ENCODE measurements around the gene ZNF784. TPM values are rescaled to one million over a fixed set of nuclear protein-coding genes. Genes with fewer than 3 reads are reported as not detected.

ZNF784 gene, protein sequence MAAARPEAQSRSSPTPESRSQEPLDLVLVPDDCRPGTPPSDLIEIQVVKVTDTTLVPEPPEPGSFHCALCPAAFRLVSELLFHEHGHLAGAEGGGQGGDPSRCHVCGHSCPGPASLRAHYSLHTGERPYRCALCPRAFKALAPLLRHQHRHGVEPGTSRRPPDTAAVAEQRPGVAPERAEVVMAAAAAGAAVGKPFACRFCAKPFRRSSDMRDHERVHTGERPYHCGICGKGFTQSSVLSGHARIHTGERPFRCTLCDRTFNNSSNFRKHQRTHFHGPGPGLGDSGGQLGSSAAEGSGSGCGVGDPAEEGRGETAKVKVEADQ
- 7.0 and 8.5 TPM in 2 replicates for total RNA-seq

DNA sequence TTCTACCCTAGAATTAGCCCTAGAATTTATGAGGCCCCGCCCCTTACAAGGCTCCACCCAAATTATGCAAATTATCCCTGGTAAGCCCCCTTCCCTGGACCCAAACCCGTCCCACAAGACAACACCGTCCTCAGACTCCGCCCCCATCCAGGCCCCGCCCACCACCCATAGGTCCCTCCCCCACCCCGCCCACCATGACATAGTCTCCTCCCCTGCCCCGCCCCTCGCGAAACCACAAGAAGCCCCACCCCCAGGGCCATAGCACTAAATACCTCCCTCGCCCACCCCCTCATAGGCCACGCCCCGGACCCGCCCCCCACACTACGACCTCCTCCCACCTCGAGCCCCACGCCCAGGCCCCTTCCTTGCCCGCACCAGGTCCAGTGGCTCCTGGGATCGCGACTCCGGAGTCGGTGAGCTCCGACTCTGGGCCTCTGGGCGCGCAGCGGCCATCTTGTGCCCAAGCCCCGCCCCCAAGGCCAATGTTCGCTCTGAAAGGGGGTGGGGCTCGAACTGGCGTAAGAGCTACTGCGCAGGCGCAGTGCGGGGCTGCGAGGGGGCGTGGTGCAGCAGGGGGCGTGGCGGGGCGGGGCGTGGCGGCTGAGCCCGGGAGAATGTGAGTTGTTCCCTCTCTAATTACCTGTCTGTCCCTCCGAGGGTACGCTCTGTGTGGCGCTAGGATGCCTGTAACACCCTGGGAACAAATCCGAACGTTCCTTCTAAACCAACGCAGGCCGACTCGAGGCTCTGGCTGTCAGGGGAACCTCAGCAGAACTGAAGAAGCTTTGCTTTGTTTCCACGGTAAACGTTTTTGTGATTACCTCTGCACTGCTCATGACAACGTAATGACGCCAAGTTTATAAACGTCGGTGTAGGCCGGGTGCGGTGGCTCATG lies at the start of gene ZNF784:
ZNF784 (minus strand) TSS at position 458 of the 895 bp plus-strand sequence; CDS start at position 453, 5 bp downstream.

DNA sequence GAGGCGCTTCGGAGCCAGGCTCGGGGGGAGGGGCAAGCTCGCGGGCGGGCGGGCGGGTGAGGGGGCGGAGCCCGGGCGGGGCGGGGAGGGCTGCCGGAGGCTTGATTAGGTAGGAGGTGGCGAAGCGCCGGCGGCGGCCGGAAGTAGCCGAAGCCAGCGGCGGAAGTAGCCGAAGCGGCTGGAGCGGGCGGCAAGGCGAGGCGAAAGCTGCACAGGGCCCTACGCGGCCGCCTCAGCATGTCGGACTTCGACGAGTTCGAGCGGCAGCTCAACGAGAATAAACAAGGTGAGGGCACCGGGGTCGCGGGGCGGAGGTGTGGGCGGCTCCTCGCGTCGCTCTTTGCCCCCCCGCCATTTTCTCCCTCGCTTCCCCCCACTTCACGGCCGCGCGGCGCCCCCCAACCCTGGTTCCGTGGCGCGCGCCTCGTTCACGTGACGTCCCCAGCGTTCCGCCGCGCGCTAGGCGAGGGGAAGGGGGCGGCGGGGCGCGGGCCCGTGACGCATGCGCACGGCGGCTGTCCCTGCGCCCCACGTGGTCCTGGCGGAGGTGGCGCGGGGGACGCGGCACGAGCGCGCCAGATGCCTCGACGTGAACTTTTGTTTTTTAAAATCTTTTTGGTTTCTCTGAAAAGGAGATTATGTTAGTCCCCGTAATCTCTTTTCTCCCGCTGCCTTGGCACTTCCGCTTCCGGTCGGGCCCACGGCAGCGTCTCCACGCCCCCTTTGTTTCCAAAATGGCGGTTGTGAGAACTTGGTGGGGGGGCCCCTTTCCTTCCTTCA lies 30.7 kb upstream of the ZNF784 start, which contains the start of gene U2AF2:
U2AF2 (plus strand) TSS at position 168 of the 780 bp plus-strand sequence; CDS start at position 238, 70 bp downstream.

DNA sequence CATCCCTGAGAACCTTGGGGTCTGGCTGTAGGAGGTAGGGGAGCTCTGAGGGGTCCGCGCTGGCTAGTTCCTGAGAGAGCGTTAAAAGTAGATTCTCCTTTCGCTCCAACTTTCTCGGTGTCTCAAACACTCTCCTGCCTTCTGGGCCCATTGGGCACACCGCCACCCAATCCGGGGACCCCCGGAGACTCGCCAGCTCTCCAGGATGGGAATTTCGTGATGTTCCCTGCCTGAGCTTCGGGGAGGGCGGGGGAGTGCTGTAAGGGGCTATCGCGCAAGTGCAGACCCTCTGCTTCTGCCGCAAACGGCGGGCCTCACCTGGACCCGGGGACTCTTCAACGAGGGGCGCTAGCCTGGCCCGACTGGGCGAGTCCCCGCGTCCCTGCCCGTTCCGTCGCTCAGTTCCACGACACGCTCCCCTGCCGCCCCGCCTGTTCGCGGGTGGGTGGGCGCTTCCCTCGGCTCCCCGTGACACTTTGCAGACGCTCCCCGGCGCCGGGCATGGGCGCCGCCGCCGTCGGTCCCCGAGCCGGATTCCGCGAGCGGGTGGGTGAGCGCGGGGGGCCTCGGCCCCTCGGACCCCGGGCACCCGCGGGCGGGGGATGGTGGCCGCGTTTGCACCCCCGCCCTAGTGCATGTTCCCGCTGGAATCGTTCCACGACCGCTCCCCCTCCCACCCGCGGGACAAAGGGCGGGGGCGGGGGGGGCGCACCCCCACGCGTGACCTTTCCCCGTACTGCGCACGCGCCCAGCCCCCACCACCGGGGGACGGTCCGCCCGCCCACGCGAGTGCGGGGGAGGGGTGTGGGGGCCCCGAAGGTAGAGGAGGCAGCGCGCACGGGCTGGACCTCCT lies 23.6 kb upstream of the ZNF784 start, which contains the start of gene CCDC106:
CCDC106 (plus strand) TSS at position 481 of the 853 bp plus-strand sequence. CDS start 835 bp downstream, outside the sequence.

DNA sequence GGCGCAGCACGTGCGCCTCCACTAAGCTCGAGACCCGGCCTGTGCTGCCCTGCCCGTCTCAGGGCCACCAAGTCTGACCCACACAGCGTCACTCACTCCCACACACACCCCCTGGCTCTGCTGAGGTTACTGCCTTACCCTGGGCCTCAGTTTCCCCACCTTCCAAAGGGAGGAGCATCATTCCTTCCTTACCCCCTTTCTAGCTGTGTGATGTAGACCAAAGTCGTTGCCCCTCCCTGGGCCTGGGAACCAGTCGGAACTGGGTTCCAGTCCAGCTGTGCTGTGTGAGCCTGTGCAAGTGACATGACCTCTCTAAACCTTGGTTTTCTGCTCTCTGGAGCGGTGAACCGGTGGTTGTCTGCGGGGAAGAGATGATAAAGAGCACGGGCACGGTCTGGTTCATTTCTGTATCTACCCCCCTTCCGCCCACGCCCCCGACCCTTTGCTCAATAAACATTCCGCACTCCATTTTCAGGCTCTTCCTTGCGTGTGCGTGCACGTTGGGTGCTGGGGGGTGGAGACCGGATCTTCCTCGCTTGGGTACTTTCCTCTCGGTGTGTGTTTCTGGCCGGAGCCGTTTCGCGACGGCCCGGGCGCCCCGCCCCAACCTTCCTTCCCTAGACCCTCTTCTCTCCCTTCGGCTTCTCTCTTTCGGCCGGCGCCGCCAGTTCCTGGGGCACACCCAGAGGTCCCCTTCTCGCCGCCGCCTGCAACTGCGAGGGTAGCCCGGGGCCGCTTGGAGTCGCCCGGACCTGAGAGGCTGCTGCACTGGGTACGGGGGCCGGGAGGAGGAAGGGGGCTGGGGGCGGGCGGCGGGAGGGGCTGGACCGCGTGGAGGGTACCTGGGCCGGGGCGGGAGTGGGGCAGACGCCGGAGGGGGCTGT lies 18.9 kb upstream of the ZNF784 start, which contains the start of gene ZNF581:
ZNF581 (plus strand) TSS at position 647 of the 884 bp plus-strand sequence. CDS start 923 bp downstream, outside the sequence.

DNA sequence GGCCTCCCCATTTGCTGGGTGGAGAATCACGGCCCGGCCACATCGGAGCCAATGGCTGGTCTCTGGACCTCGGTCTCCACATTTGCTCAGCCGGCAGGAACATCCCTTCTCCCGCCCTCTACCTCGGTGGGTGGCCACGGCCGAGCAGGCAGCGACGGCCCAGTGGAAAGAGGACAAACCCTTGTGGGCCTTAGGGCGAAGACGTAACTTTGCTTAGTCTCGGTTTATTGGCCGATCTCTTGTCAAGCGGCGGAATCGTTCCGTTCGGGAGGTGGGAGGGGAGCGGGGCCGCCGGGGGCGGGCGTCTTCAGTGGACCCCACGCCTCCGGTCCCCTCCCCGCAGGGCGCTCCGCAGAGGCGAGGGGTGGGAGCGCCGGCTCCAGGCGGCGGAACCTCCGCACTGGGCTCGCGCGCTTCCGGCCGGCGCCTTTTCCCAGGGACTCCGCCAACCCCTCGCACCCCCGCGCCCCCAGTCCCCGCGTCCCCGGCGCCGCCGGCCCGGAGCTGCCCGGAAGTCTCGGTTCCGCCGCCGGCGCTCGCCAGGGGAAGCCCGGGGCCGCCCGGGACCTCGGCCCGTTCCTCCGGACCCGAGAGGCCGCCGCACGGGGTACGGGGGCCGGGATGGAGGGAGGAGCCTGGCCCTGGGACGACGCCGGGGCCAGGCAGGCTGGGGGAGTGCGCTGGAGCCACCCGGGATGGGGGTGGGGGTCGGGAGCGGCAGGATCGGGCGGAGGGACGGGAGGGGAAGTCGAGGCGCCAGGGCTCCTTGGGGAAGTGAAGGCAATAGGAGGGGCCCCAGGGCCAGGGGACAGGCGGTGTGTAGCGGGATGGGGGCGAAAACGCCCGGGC lies 16.4 kb upstream of the ZNF784 start, which contains the start of gene ZNF580:
ZNF580 (plus strand) TSS at position 426 of the 849 bp plus-strand sequence. CDS start 1,507 bp downstream, outside the sequence.

DNA sequence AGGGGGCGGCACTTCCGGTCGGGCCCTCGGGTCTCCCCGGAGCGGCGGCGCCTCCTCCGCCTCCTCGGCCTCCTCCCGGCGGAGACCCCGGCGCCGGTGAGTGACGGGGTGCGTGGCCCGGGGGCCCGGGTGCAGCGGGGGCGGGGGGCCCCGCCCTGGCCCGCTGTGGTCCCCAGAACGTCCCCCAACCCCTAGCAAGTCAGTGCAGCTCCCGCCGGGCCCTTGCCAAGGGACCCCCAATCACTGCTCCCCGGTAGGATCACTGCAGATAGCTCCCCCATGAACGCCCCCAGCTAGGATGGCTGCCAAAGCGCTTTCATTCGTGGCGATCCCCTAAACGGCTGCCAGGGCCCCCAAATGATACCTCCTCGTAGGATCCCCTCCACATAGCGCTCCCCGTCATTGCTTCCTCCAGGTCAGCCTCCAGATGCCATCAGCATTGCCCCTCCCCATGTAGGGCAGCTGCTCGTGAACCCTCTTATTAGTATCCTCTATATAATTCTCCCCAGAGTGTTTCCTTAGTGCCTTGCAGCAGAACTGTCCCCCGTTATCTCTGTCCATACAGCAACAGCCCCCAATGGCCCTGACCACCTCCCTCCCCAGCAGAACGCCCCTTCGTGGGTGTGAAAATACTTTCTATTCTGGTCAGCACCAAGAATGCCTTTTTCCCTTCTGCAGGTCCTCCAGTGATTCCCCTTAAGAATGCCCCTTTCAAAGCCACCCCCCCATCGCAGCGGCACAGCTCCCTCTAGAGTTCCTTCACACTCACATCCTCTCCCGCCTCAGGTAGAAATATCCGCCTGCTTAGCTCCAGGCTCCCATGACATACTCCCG lies 18.5 kb downstream of the ZNF784 start, which contains the start of gene ZNF865:
ZNF865 (plus strand) TSS at position 11 of the 834 bp plus-strand sequence. CDS start 7,972 bp downstream, outside the sequence.

DNA sequence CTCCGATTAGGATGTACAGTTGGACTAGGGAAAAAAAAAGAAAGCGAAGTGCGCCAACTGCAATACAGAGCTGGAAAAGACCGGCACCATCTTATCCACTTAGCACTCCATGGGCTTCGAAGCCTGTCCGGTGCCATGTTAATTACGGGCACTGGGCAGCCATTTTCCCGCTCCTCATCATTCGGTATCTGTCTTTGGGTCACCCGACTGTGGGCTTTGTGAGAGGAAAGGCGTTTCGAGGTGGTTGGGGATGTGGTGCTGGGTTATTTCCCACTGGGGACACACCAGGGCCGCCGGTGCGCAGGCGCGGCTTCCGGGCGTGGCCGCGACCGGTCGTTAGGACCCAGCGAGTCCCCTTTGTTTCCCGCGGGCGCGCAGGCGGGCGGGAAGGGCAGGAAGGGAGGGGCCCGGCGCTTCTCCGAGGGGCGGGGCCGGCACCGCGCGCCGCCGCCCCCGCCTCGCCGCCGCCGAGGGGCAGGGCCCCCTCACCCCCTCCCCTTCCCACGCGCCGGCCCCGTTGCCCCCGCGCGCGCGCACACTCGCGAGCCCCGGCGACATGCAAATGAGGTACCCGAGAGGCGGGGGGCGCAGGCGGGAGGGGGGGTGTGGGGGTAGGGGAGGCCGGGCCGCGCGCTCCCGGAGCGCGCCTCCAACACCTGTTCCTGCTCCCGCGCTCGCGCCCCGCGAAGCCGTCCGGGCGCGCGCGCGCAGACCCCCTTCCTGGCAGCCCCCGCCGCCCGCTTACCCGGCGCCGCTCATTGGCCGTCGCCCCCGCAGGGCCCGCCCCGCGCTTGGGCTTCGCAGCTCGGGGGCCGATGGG lies 24.3 kb downstream of the ZNF784 start, which contains the start of gene ZNF524:
ZNF524 (plus strand) TSS at position 447 of the 820 bp plus-strand sequence. CDS start 1,825 bp downstream, outside the sequence.

DNA sequence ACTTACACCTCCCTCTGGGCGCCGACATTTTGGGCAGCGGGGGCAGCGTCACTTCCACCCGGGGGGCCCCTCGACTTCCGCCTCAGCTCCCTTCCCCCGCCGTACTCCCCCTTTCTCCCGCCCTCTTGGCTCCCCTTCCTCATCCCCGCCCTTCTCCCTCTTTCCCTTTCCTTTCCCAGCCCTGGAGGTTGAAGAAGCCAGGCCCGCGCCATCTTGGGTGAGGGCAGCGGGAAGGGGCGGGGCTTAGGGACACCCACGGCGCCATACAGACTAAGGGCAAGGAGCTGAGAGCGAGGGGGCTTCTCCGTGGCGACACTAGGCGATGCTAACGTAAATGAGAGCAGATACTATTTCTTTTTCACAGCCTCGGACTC lies 24.9 kb downstream of the ZNF784 start, which contains the start of gene FIZ1:
FIZ1 (minus strand) TSS at position 50 of the 374 bp plus-strand sequence. CDS start 1,652 bp downstream, outside the sequence.

DNA sequence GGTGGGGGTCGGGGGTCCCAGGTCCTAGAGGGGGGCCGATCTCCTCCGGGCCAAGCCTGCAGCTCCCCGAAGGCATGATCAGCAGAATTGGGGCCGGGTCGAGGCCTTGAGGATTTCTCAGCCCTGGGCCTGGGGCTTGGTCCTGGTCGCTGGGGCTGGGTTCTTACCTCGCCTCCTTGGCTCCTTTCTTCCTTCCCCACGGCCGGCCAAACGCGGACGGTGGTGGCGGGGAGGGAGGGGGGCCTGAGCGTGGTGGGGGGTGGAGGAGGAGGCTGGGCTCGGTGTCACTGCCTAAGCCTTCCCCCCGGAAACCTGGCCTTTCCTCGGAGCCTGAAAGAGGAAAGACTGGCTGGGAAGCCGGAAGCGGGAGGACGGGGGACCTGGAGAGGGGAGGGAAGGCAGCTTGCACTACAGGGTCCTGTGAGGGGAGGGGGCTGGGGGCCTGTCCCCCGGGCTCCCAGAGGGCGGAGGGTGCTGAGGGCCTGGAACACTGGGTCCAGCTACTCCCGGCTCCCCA lies 43.7 kb downstream of the ZNF784 start, which contains the start of gene ZNF579:
ZNF579 (minus strand) TSS at position 221 of the 517 bp plus-strand sequence. CDS start 1,209 bp downstream, outside the sequence.

Other genes starting within 250 kb of the ZNF784 start
- not detected in 2 replicates for gene TMEM190, start 247.7 kb downstream of the ZNF784 start, total RNA-seq
- gene TMEM238, start 240.3 kb downstream of the ZNF784 start, total RNA-seq, result 0.16 TPM in 1 of 2 replicates, not detected in the other
- 184 and 254 TPM in 2 replicates for gene RPL28, start 238.6 kb downstream of the ZNF784 start, total RNA-seq
- gene UBE2S, start 216.8 kb downstream of the ZNF784 start, total RNA-seq, result 26.6 and 29.0 TPM in 2 replicates
- gene SHISA7, start 181.3 kb downstream of the ZNF784 start, total RNA-seq, result not detected in 2 replicates
- gene ISOC2, start 162.9 kb downstream of the ZNF784 start, total RNA-seq, result 80.3 and 91.3 TPM in 2 replicates
- not detected in 2 replicates for gene C19orf85, start 159.8 kb downstream of the ZNF784 start, total RNA-seq
- 3.2 and 4.9 TPM in 2 replicates for gene ZNF628, start 147.9 kb downstream of the ZNF784 start, total RNA-seq
- 14.1 and 14.5 TPM in 2 replicates for gene NAT14, start 139.4 kb downstream of the ZNF784 start, total RNA-seq
- 48.0 and 60.0 TPM in 2 replicates for gene SSC5D, start 136.1 kb downstream of the ZNF784 start, total RNA-seq
- gene SBK2, start 87.4 kb downstream of the ZNF784 start, total RNA-seq, result 0.16 TPM in 1 of 2 replicates, not detected in the other
- 0.12 and 0.81 TPM in 2 replicates for gene SBK3, start 79.0 kb downstream of the ZNF784 start, total RNA-seq
- gene ZNF579, start 43.7 kb downstream of the ZNF784 start, total RNA-seq, result 8.9 and 9.4 TPM in 2 replicates
- 3.9 and 7.3 TPM in 2 replicates for gene FIZ1, start 25.0 kb downstream of the ZNF784 start, total RNA-seq
- gene ZNF524, start 24.3 kb downstream of the ZNF784 start, total RNA-seq, result 10.2 and 10.4 TPM in 2 replicates
- 1.7 and 2.4 TPM in 2 replicates for gene ZNF865, start 18.9 kb downstream of the ZNF784 start, total RNA-seq
- 7.0 and 8.6 TPM in 2 replicates for gene ZNF580, start 16.4 kb upstream of the ZNF784 start, total RNA-seq
- gene ZNF581, start 19.1 kb upstream of the ZNF784 start, total RNA-seq, result 19.3 and 22.2 TPM in 2 replicates
- 11.8 and 13.3 TPM in 2 replicates for gene CCDC106, start 23.6 kb upstream of the ZNF784 start, total RNA-seq
- gene U2AF2, start 30.5 kb upstream of the ZNF784 start, total RNA-seq, result 84.6 and 96.1 TPM in 2 replicates
- gene EPN1, start 50.7 kb upstream of the ZNF784 start, total RNA-seq, result 79.2 and 93.9 TPM in 2 replicates
- not detected in 2 replicates for gene NLRP9, start 113.8 kb upstream of the ZNF784 start, total RNA-seq
- not detected in 2 replicates for gene RFPL4A, start 134.5 kb upstream of the ZNF784 start, total RNA-seq
- gene RFPL4AL1, start 144.6 kb upstream of the ZNF784 start, total RNA-seq, result not detected in 2 replicates
- under 0.01 TPM in 1 of 2 replicates, not detected in the other for gene NLRP11, start 207.4 kb upstream of the ZNF784 start, total RNA-seq
- not detected in 2 replicates for gene NLRP4, start 212.0 kb upstream of the ZNF784 start, total RNA-seq